ENCODE results near the gene SMR3B.

Gene SMR3B

DNA sequence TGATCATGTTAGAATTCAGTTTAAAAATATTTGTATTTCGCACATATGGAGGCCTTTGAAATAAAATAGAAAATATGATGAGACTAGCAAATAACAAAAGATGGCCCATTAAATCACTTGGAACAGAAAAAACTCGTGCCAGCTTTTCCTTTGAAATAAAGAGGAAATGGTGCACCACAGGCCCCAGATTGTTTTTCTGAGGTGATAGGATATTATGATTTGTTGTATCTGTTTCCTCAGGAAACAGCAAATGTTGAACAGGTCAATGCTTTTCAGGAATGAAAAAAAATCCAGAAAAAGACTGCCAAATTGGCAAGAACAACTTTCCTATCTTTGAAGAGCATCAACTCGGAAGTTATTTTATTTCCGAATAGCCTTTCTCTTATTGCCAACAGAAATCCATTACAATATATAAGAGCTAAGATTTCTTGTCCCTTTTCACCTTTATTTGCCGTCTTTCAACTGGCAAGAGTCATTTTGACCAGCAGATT is at the start of gene SMR3B:
TSS of gene SMR3B (plus strand) at position 441 of the 491 bp plus-strand sequence. CDS start 1,380 bp downstream, outside the sequence.
- Histone ChIP-seq H3K4me1 (ENCODE audit: control insufficient read depth in 1 of 2, insufficient read depth in 1 of 2, low read depth in 1 of 2, low read length in 1 of 2) (no peaks in the 10 kb centered on the region), H3K4me3 (ENCODE audit: low read depth in 1 of 2, low read length in 1 of 2) (no peak within 1 kb of the TSS), H3K9me3 (no peaks in the 10 kb centered on the region), H3K36me3 (no peaks in the 10 kb centered on the region), H3K27me3 (no peaks in the 10 kb centered on the region), H3K27ac (no peak within 1 kb of the TSS)
- TF ChIP-seq, protein P1, sequence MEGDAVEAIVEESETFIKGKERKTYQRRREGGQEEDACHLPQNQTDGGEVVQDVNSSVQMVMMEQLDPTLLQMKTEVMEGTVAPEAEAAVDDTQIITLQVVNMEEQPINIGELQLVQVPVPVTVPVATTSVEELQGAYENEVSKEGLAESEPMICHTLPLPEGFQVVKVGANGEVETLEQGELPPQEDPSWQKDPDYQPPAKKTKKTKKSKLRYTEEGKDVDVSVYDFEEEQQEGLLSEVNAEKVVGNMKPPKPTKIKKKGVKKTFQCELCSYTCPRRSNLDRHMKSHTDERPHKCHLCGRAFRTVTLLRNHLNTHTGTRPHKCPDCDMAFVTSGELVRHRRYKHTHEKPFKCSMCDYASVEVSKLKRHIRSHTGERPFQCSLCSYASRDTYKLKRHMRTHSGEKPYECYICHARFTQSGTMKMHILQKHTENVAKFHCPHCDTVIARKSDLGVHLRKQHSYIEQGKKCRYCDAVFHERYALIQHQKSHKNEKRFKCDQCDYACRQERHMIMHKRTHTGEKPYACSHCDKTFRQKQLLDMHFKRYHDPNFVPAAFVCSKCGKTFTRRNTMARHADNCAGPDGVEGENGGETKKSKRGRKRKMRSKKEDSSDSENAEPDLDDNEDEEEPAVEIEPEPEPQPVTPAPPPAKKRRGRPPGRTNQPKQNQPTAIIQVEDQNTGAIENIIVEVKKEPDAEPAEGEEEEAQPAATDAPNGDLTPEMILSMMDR (IDR thresholded peaks at IDR 0.05) = no peak

DNA sequence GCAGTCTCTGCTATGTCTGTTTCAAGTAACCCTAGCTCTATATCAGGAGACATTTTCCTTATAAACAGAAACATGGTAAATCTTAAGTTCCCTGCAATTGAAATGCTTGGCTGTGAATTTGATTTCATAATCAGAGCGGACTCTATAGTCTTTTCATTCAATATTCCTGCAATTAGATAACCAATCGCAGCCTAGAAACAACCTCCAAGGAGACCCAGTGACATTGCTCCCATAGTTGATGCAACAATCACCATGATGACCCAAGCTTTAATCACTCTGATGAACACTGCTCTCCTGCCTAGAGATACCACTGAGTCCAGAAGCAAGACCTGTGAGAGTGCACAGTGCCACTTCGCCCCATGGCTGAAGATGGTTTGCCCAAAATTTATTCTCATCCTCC is 48.2 kb upstream of the SMR3B start, which contains the start of gene CABS1:
TSS of gene CABS1 (plus strand) at position 301 of the 400 bp plus-strand sequence. CDS start at position 360, 59 bp downstream.
- TF ChIP-seq, protein P1 (IDR thresholded peaks at IDR 0.05) = no peak

DNA sequence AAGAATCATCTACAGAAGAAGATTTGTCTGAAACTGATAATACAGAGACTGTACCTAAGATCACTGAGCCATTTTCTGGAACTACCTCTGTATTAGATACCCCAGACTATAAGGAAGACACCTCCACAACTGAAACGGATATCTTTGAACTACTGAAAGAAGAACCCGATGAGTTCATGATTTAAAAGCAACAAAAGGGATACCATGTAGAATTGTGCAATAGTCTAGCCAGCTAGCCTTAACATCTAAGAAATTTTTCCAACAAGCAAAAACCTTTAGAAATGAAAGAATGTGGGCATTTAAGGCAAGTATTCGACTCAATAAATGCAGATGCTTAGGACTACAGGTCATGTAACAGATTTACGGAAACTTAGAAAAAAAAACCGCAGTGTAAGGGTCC is 46.9 kb upstream of the SMR3B start:
- Histone ChIP-seq H3K36me3 (no peaks in the 10 kb centered on the region), H3K27me3 (no peaks in the 10 kb centered on the region), H3K27ac (no peak overlapping the region), H3K4me3 (ENCODE audit: low read depth in 1 of 2, low read length in 1 of 2) (no peak overlapping the region), H3K9me3 (no peaks in the 10 kb centered on the region), H3K4me1 (ENCODE audit: control insufficient read depth in 1 of 2, insufficient read depth in 1 of 2, low read depth in 1 of 2, low read length in 1 of 2) (no peaks in the 10 kb centered on the region)
- TF ChIP-seq, protein P1 (IDR thresholded peaks at IDR 0.05) = no peak

More for the DNA sequence above, 48.2 kb upstream of the SMR3B start, which contains the start of gene CABS1:
- Histone ChIP-seq H3K36me3 (no peaks in the 10 kb centered on the region), H3K4me1 (ENCODE audit: control insufficient read depth in 1 of 2, insufficient read depth in 1 of 2, low read depth in 1 of 2, low read length in 1 of 2) (no peaks in the 10 kb centered on the region), H3K27me3 (no peaks in the 10 kb centered on the region), H3K4me3 (ENCODE audit: low read depth in 1 of 2, low read length in 1 of 2) (no peak within 1 kb of the TSS), H3K27ac (no peak within 1 kb of the TSS), H3K9me3 (no peaks in the 10 kb centered on the region)

DNA sequence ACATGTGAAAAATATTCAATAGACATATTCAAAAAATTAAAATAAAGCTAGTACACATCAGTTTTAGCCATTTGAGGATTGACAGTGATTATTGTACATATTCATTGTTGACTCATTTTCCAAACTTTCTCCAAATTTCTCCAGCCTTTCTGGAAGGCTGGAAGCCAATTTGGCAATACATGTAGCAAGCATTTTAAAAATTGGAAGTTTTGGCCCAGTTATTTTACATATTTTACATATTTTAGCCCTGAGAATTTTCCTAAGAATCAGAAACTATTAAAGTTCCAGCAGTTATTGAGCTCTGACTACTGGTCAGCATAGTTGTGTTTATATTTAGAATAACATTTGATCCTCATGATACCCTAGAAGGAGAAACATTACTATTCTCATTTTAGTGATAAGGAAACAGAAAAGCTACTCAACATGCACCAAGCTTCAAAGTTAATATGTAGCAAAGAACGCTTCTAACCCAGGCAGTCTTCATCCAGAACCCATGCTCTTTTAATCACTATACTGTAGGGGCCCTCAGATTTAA is 45.0 kb upstream of the SMR3B start:
- Histone ChIP-seq H3K36me3 (no peaks in the 10 kb centered on the region), H3K27me3 (no peaks in the 10 kb centered on the region), H3K4me3 (ENCODE audit: low read depth in 1 of 2, low read length in 1 of 2) (no peak overlapping the region), H3K4me1 (ENCODE audit: control insufficient read depth in 1 of 2, insufficient read depth in 1 of 2, low read depth in 1 of 2, low read length in 1 of 2) (no peaks in the 10 kb centered on the region), H3K27ac (no peak overlapping the region), H3K9me3 (no peaks in the 10 kb centered on the region)
- TF ChIP-seq, protein P1 (IDR thresholded peaks at IDR 0.05) = no peak

DNA sequence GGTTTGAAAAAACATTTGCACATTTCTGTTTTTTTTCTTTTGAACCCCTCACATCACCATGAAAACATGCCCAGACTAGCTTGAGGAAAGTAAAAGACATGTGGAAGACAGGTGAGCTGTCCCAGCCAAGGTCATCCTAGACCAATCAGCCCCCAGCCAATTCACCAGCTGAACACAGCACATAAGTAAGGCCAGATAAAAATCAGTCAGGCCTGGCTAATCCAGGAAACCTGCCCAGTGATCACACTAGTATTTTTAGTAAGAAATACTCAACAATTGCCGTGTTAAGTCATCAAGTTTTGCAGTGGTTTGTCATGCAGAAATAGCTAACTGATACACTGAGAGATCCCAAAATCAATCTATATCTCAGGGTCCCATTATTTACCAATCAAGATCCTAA is 26.7 kb upstream of the SMR3B start:
- Histone ChIP-seq H3K9me3 (no peaks in the 10 kb centered on the region), H3K27ac (no peak overlapping the region), H3K4me1 (ENCODE audit: control insufficient read depth in 1 of 2, insufficient read depth in 1 of 2, low read depth in 1 of 2, low read length in 1 of 2) (no peaks in the 10 kb centered on the region), H3K36me3 (no peaks in the 10 kb centered on the region), H3K27me3 (no peaks in the 10 kb centered on the region), H3K4me3 (ENCODE audit: low read depth in 1 of 2, low read length in 1 of 2) (no peak overlapping the region)
- TF ChIP-seq, protein P1 (IDR thresholded peaks at IDR 0.05) = no peak

All from neutrophil (primary cell).